Measurements from ENCODE around the gene CRLF1. TPM values are rescaled to one million over a fixed set of nuclear protein-coding genes. Genes with fewer than 3 reads are reported as not detected.
"Not testable (repeated sequence)": the region's sequence is repeated elsewhere in the genome, so short reads cannot be mapped to it uniquely, and the experiment has no call there.

Gene CRLF1
- total and polyA plus RNA-seq, 2 donors = 0.33 to 17.9 TPM

DNA sequence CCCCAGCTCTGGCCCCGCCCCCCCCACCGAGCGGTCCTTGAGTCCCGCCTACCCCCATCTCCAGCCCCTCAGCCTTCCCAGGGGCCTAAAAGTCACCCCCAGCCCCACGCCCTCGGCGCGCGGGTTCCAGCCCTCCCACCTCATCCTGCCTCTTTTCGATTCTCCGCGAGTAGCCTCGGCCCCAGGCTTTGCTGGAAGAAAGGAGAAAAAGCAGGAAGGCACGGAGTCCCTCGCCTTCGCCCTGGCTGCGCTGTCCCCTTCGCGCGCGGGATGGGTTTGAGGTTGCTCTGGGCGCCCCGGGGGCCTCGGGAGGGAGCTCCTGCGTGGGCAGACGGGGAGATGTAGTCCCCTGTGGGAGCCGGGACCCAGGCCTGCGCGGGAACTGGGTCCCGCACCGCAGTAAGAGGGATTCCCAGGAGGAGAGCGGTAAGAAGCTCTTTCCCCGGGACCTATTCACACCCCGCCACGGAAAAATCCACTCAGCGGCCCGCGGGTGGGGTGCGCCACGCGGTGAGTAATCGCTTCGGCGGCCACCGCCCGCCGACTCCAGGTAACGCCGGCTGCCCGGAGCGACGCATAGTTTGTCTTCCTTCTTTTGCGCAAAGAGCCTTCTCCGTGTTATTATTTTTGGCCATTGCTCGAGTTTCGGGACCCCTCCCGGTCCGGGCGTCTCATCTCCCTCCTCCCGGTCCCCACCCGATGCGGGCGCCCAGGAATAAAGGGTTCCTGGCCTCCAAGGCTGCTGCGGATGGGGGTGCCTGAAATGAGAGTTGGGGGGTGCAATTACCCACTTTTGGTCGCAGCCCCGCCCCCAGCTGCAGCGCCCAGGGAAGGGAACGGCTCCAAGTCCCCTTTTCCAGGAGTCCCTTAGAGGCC, 865 bp upstream of the CRLF1 start:
- peaks cover 97% of the 10 kb centered on the region in 2 donors for H3K27me3 ChIP-seq (ENCODE audit: control insufficient read depth in 2 of 2, insufficient read depth in 1 of 2, low read length in 1 of 2)
- DNase-seq (ENCODE audit: low read depth in 6 of 9, low spot score in 9 of 9) = no peak
- peaks cover 2 to 4% of the 10 kb centered on the region in 2 donors for H3K9me3 ChIP-seq (ENCODE audit: control insufficient read depth in 2 of 2, insufficient read depth in 1 of 2, low read length in 1 of 2)
- WGBS = 4% methylated on average over 68 of the region's 68 CpGs
- no peak overlapping the region for H3K4me3 ChIP-seq (ENCODE audit: low read length in 2 of 2)
- H3K36me3 ChIP-seq (ENCODE audit: control insufficient read depth in 2 of 2, insufficient read depth in 2 of 2, low read length in 1 of 2) = no peaks in the 10 kb centered on the region
- H3K4me1 ChIP-seq (ENCODE audit: control insufficient read depth in 2 of 2, insufficient read depth in 2 of 2, low read length in 2 of 2) = peaks cover 0 to 20% of the 10 kb centered on the region in 2 donors
- H3K27ac ChIP-seq (ENCODE audit: low read depth in 1 of 2, low read length in 1 of 2) = no peak overlapping the region

GRCh38 chr19:18605546-18606280, 886 bp downstream of the CRLF1 start:
- Histone ChIP-seq H3K36me3 (ENCODE audit: control insufficient read depth in 2 of 2, insufficient read depth in 2 of 2, low read length in 1 of 2) (no peaks in the 10 kb centered on the region), H3K27ac (ENCODE audit: low read depth in 1 of 2, low read length in 1 of 2) (no peak overlapping the region), H3K4me1 (ENCODE audit: control insufficient read depth in 2 of 2, insufficient read depth in 2 of 2, low read length in 2 of 2) (peaks cover 0 to 3% of the 10 kb centered on the region in 2 donors), H3K27me3 (ENCODE audit: control insufficient read depth in 2 of 2, insufficient read depth in 1 of 2, low read length in 1 of 2) (peaks cover 83 to 97% of the 10 kb centered on the region in 2 donors), H3K9me3 (ENCODE audit: control insufficient read depth in 2 of 2, insufficient read depth in 1 of 2, low read length in 1 of 2) (peaks cover 2 to 4% of the 10 kb centered on the region in 2 donors), H3K4me3 (ENCODE audit: low read length in 2 of 2) (no peak overlapping the region)
- 6% methylated on average over 65 of the region's 65 CpGs for WGBS
- no peak for DNase-seq (ENCODE audit: low read depth in 6 of 9, low spot score in 9 of 9)

GRCh38 chr19:18605196-18605545, 1.4 kb downstream of the CRLF1 start:
- no peak overlapping the region for H3K4me3 ChIP-seq (ENCODE audit: low read length in 2 of 2)
- peaks cover 2 to 4% of the 10 kb centered on the region in 2 donors for H3K9me3 ChIP-seq (ENCODE audit: control insufficient read depth in 2 of 2, insufficient read depth in 1 of 2, low read length in 1 of 2)
- WGBS = 11% methylated on average over 17 of the region's 17 CpGs
- peaks cover 0 to 3% of the 10 kb centered on the region in 2 donors for H3K4me1 ChIP-seq (ENCODE audit: control insufficient read depth in 2 of 2, insufficient read depth in 2 of 2, low read length in 2 of 2)
- no peak for DNase-seq (ENCODE audit: low read depth in 6 of 9, low spot score in 9 of 9)
- peaks cover 78 to 93% of the 10 kb centered on the region in 2 donors for H3K27me3 ChIP-seq (ENCODE audit: control insufficient read depth in 2 of 2, insufficient read depth in 1 of 2, low read length in 1 of 2)
- no peak overlapping the region for H3K27ac ChIP-seq (ENCODE audit: low read depth in 1 of 2, low read length in 1 of 2)
- H3K36me3 ChIP-seq (ENCODE audit: control insufficient read depth in 2 of 2, insufficient read depth in 2 of 2, low read length in 1 of 2) = no peaks in the 10 kb centered on the region

- H3K4me1 ChIP-seq (ENCODE audit: control insufficient read depth in 2 of 2, insufficient read depth in 2 of 2, low read length in 2 of 2) = peaks cover 0 to 3% of the 10 kb centered on the region in 2 donors
- WGBS = 15% methylated on average over 10 of the region's 10 CpGs
- H3K4me3 ChIP-seq (ENCODE audit: low read length in 2 of 2) = no peak overlapping the region
- peaks cover under 1 to 2% of the 10 kb centered on the region in 2 donors for H3K9me3 ChIP-seq (ENCODE audit: control insufficient read depth in 2 of 2, insufficient read depth in 1 of 2, low read length in 1 of 2)
- no peaks in the 10 kb centered on the region for H3K36me3 ChIP-seq (ENCODE audit: control insufficient read depth in 2 of 2, insufficient read depth in 2 of 2, low read length in 1 of 2)
- H3K27ac ChIP-seq (ENCODE audit: low read depth in 1 of 2, low read length in 1 of 2) = no peak overlapping the region
- DNase-seq (ENCODE audit: low read depth in 6 of 9, low spot score in 9 of 9) = no peak
- peaks cover 74 to 92% of the 10 kb centered on the region in 2 donors for H3K27me3 ChIP-seq (ENCODE audit: control insufficient read depth in 2 of 2, insufficient read depth in 1 of 2, low read length in 1 of 2)
Measured at GRCh38 chr19:18604820-18605159, 1.8 kb downstream of the CRLF1 start.

GRCh38 chr19:18603958-18604819, 2.4 kb downstream of the CRLF1 start:
- Histone ChIP-seq H3K4me1 (ENCODE audit: control insufficient read depth in 2 of 2, insufficient read depth in 2 of 2, low read length in 2 of 2) (peaks cover 0 to 3% of the 10 kb centered on the region in 2 donors), H3K27me3 (ENCODE audit: control insufficient read depth in 2 of 2, insufficient read depth in 1 of 2, low read length in 1 of 2) (peaks cover 68 to 92% of the 10 kb centered on the region in 2 donors), H3K9me3 (ENCODE audit: control insufficient read depth in 2 of 2, insufficient read depth in 1 of 2, low read length in 1 of 2) (peaks cover 0 to 2% of the 10 kb centered on the region in 2 donors), H3K4me3 (ENCODE audit: low read length in 2 of 2) (no peak overlapping the region), H3K36me3 (ENCODE audit: control insufficient read depth in 2 of 2, insufficient read depth in 2 of 2, low read length in 1 of 2) (no peaks in the 10 kb centered on the region), H3K27ac (ENCODE audit: low read depth in 1 of 2, low read length in 1 of 2) (no peak overlapping the region)
- 15% methylated on average over 26 of the region's 26 CpGs for WGBS
- no peak for DNase-seq (ENCODE audit: low read depth in 6 of 9, low spot score in 9 of 9)

- peaks cover 65 to 91% of the 10 kb centered on the region in 2 donors for H3K27me3 ChIP-seq (ENCODE audit: control insufficient read depth in 2 of 2, insufficient read depth in 1 of 2, low read length in 1 of 2)
- H3K36me3 ChIP-seq (ENCODE audit: control insufficient read depth in 2 of 2, insufficient read depth in 2 of 2, low read length in 1 of 2) = no peaks in the 10 kb centered on the region
- no peak for DNase-seq (ENCODE audit: low read depth in 6 of 9, low spot score in 9 of 9)
- WGBS = 8% methylated on average over 32 of the region's 32 CpGs
- H3K4me1 ChIP-seq (ENCODE audit: control insufficient read depth in 2 of 2, insufficient read depth in 2 of 2, low read length in 2 of 2) = peaks cover 0 to 3% of the 10 kb centered on the region in 2 donors
- no peak overlapping the region for H3K4me3 ChIP-seq (ENCODE audit: low read length in 2 of 2)
- H3K27ac ChIP-seq (ENCODE audit: low read depth in 1 of 2, low read length in 1 of 2) = no peak overlapping the region
- peaks cover 0 to 2% of the 10 kb centered on the region in 2 donors for H3K9me3 ChIP-seq (ENCODE audit: control insufficient read depth in 2 of 2, insufficient read depth in 1 of 2, low read length in 1 of 2)
Measured at GRCh38 chr19:18603255-18603957, 3.2 kb downstream of the CRLF1 start.

DNA sequence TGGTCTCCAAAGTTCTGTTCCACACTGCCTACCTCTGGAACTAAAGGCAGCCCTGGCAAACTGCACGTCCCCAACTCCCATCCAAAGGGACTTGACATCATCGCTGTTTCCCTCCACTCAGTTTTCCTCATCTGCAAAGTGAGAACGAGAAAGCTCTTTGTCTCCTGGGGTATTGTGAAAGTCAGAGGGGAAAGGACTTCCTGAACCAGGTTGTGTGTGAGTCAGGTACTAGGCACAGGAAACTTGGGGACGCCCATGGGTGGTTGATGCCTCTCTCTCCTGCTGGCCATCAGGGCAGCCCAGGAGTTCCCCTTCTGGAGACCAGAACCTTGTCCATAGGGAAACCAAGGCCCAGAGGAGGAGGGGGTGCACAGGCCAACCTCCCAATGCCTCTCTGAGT, 4.7 kb downstream of the CRLF1 start:
- H3K36me3 ChIP-seq (ENCODE audit: control insufficient read depth in 2 of 2, insufficient read depth in 2 of 2, low read length in 1 of 2) = no peaks in the 10 kb centered on the region
- WGBS = 78% methylated on average over 4 of the region's 4 CpGs
- DNase-seq (ENCODE audit: low read depth in 6 of 9, low spot score in 9 of 9) = no peak
- H3K27me3 ChIP-seq (ENCODE audit: control insufficient read depth in 2 of 2, insufficient read depth in 1 of 2, low read length in 1 of 2) = peaks cover 58 to 90% of the 10 kb centered on the region in 2 donors
- peaks cover 0 to 2% of the 10 kb centered on the region in 2 donors for H3K9me3 ChIP-seq (ENCODE audit: control insufficient read depth in 2 of 2, insufficient read depth in 1 of 2, low read length in 1 of 2)
- H3K4me1 ChIP-seq (ENCODE audit: control insufficient read depth in 2 of 2, insufficient read depth in 2 of 2, low read length in 2 of 2) = no peaks in the 10 kb centered on the region
- no peak overlapping the region for H3K27ac ChIP-seq (ENCODE audit: low read depth in 1 of 2, low read length in 1 of 2)
- no peak overlapping the region for H3K4me3 ChIP-seq (ENCODE audit: low read length in 2 of 2)

- WGBS = 95% methylated on average over 15 of the region's 15 CpGs
- not testable (repeated sequence) for H3K9me3 ChIP-seq (ENCODE audit: control insufficient read depth in 2 of 2, insufficient read depth in 1 of 2, low read length in 1 of 2); DNase-seq (ENCODE audit: low read depth in 6 of 9, low spot score in 9 of 9); H3K4me1 ChIP-seq (ENCODE audit: control insufficient read depth in 2 of 2, insufficient read depth in 2 of 2, low read length in 2 of 2); H3K27ac ChIP-seq (ENCODE audit: low read depth in 1 of 2, low read length in 1 of 2); H3K36me3 ChIP-seq (ENCODE audit: control insufficient read depth in 2 of 2, insufficient read depth in 2 of 2, low read length in 1 of 2); H3K4me3 ChIP-seq (ENCODE audit: low read length in 2 of 2)
- peaks cover 57 to 93% of the 10 kb centered on the region in 2 donors for H3K27me3 ChIP-seq (ENCODE audit: control insufficient read depth in 2 of 2, insufficient read depth in 1 of 2, low read length in 1 of 2)
Measured at GRCh38 chr19:18600692-18601397, 5.8 kb downstream of the CRLF1 start.

All from thymus (tissue), 11 donors.